K562 (cell line): ENCODE results near the gene ZNF148. TPM values are rescaled to one million over a fixed set of nuclear protein-coding genes. Genes with fewer than 3 reads are reported as not detected.

Experiments
- ATAC-seq: fragments of 200-7000 bp; cut with Tn5 transposase; 3 replicates; pipeline ENCODE4 v1.9.1; 2020; ENCODE audit warnings: moderate library complexity
- BruUV-seq: library from RNA; stranded (reverse); fragments of 400-500 nt; replicated peaks from 2 replicates; lab custom pipeline; 2021; lab: Mats Ljungman, UMichigan
- CTCF ChIA-PET: fragments of 300-600 bp; formaldehyde crosslinking; extraction: SDS; loops from one replicate; lab custom pipeline; 2021; ENCODE audit warnings: low intra/inter-chr PET ratio; lab: Yijun Ruan, JAX
- POLR2A ChIA-PET: fragments of 300-600, 350-650 bp; sonication (Branson Sonifier 250); formaldehyde crosslinking; extraction: SDS; loops from one replicate; lab custom pipeline; 2021; ENCODE audit warnings: antibody characterized with exemption, inconsistent platforms; lab: Yijun Ruan, JAX
- DNase-seq, 4 experiments: peaks; one replicate each; pipeline versions ENCODE4 v3.0.0 to v3.0.0-alpha.2; 2011 to 2018; ENCODE audit warnings: low spot score in 3 of 4, mixed read lengths in 3 of 4; ENCODE audit errors: extremely low read depth in 1 of 4
- FAIRE-seq: peaks from 2 replicates; lab custom pipeline; 2011; peaks lifted over from hg19 to GRCh38; lab: Jason Lieb, UNC
- H2AFZ ChIP-seq: 2 replicates; pipeline ENCODE4 v1.6.0; 2011; ENCODE audit warnings: low read depth, low read length, control low read depth, inconsistent platforms
- H3K27ac ChIP-seq: fragments of 200-600 bp; 3 replicates; pipeline ENCODE4 v1.8.0; 2011; ENCODE audit warnings: low read depth, mild to moderate bottlenecking, control low read depth, inconsistent platforms, low read length, moderate library complexity, mixed read lengths; ENCODE audit errors: extremely low read depth
- H3K27me3 ChIP-seq, 2 experiments: fragments of 300-600 bp in 1 of 2; 2 replicates in 1 of 2; 3 replicates in 1 of 2; pipeline versions ENCODE4 v1.6.0 to v1.8.0; 2011; ENCODE audit warnings: inconsistent platforms in 2 of 2, low read length in 2 of 2, mild to moderate bottlenecking in 1 of 2, mixed read lengths in 1 of 2, moderate library complexity in 1 of 2; ENCODE audit not compliant: control insufficient read depth in 2 of 2, insufficient read depth in 2 of 2
- H3K36me3 ChIP-seq: fragments of 300-600 bp; 3 replicates; pipeline ENCODE4 v1.8.0; 2011; ENCODE audit warnings: mild to moderate bottlenecking, low read length, inconsistent platforms; ENCODE audit not compliant: control insufficient read depth, insufficient read depth
- H3K4me1 ChIP-seq, 2 experiments: fragments of 200-600 bp in 1 of 2; replicated peaks in 1 of 2; 2 replicates in 1 of 2; 3 replicates in 1 of 2; pipeline versions ENCODE4 v1.5.1 to v1.8.0; 2011; ENCODE audit warnings: inconsistent platforms in 2 of 2, low read length in 2 of 2, mild to moderate bottlenecking in 1 of 2, mixed read lengths in 1 of 2, moderate library complexity in 1 of 2; ENCODE audit not compliant: control insufficient read depth in 2 of 2, insufficient read depth in 2 of 2
- H3K4me2 ChIP-seq: 2 replicates; pipeline ENCODE4 v1.6.1; 2011; ENCODE audit warnings: low read length, control low read depth, inconsistent platforms, mixed read lengths; ENCODE audit not compliant: insufficient read depth
- H3K4me3 ChIP-seq: fragments of 200-600 bp; sonication (generic), shearing (Covaris generic); 2 replicates; pipeline ENCODE4 v1.5.1; 2016; ENCODE audit warnings: control low read depth, inconsistent platforms
- H3K79me2 ChIP-seq: fragments of 200-600 bp; 3 replicates; pipeline ENCODE4 v1.8.0; 2011; ENCODE audit warnings: low read length, inconsistent platforms; ENCODE audit not compliant: control insufficient read depth, insufficient read depth
- H3K9ac ChIP-seq, 2 experiments: 2 replicates each; pipeline versions ENCODE4 v1.6.0 to v1.6.1; 2011; ENCODE audit warnings: low read depth in 2 of 2, low read length in 2 of 2, control low read depth in 1 of 2, inconsistent platforms in 1 of 2, mild to moderate bottlenecking in 1 of 2, mixed read lengths in 1 of 2; ENCODE audit not compliant: insufficient read depth in 1 of 2
- H3K9me1 ChIP-seq: one replicate; pipeline ENCODE4 v1.6.0; 2011; ENCODE audit warnings: inconsistent platforms, mild to moderate bottlenecking, low read length, moderate library complexity; ENCODE audit not compliant: control insufficient read depth, insufficient read depth
- H3K9me3 ChIP-seq: replicated peaks from 2 replicates; pipeline ENCODE4 v1.5.1; 2011; ENCODE audit warnings: low read depth, low read length, inconsistent platforms; ENCODE audit not compliant: control insufficient read depth, insufficient read depth
- H4K20me1 ChIP-seq: replicated peaks from 2 replicates; pipeline ENCODE4 v1.6.1; 2011; ENCODE audit warnings: low read length, inconsistent platforms, mixed read lengths; ENCODE audit not compliant: control insufficient read depth, insufficient read depth
- BCOR ChIP-seq: fragments of 450-650 bp; IDR thresholded peaks from 2 replicates; pipeline ENCODE4 v1.6.1; 2016
- CSDE1 ChIP-seq, 2 experiments: fragments of 450-650 bp; IDR thresholded peaks; 2 replicates each; pipeline ENCODE4 v1.6.1; 2016; ENCODE audit warnings: mild to moderate bottlenecking in 1 of 2
- ETV1 ChIP-seq: fragments of 450-650 bp; conservative IDR thresholded peaks from 2 replicates; pipeline ENCODE4 v1.6.1; 2016; ENCODE audit warnings: missing genetic modification characterization, control low read depth, low read depth, missing compliant biosample characterization
- FOXA3 ChIP-seq, 2 experiments: fragments of 450-650 bp in 1 of 2; sonication (generic) in 1 of 2; formaldehyde crosslinking; IDR thresholded peaks in 1 of 2; conservative IDR thresholded peaks in 1 of 2; 2 replicates each; pipeline versions ENCODE4 v1.4.0 to v1.8.0; 2020 to 2022; ENCODE audit warnings: mild to moderate bottlenecking in 2 of 2, missing genetic modification reagents in 1 of 2
- MCM5 ChIP-seq: fragments of 450-650 bp; IDR thresholded peaks from 2 replicates; pipeline ENCODE4 v1.6.1; 2016; ENCODE audit warnings: low read depth
- NBN ChIP-seq: fragments of 450-650 bp; IDR thresholded peaks from 2 replicates; pipeline ENCODE4 v1.6.1; 2016; ENCODE audit warnings: low read depth, mild to moderate bottlenecking
- NCOA1 ChIP-seq: fragments of 450-650 bp; IDR thresholded peaks from 2 replicates; pipeline ENCODE4 v1.6.1; 2016; ENCODE audit warnings: low read depth
- NFE2L1 ChIP-seq: fragments of 450-650 bp; IDR thresholded peaks from 2 replicates; pipeline ENCODE4 v1.6.1; 2016; ENCODE audit warnings: missing genetic modification characterization, low read depth, mild to moderate bottlenecking, missing compliant biosample characterization, moderate library complexity, borderline replicate concordance
- POLR2G ChIP-seq: fragments of 200-400 bp; formaldehyde crosslinking; IDR thresholded peaks from 2 replicates; pipeline ENCODE4 v1.6.1; 2017; ENCODE audit warnings: low read depth, mild to moderate bottlenecking, antibody characterized with exemption, low read length, moderate library complexity
- TARDBP ChIP-seq: fragments of 450-650 bp; IDR thresholded peaks from 2 replicates; pipeline ENCODE4 v1.6.1; 2016
- WGBS: fragments of 100-300 bp; shearing (Covaris generic); methylation state at CpG from one replicate; pipeline ENCODE4 v1.1.6; 2016; ENCODE audit warnings: low coverage, mixed read lengths; ENCODE audit not compliant: insufficient coverage; ENCODE audit errors: missing lambda C conversion rate; 5-methylcytosine and 5-hydroxymethylcytosine counted together
- in situ Hi-C: fragments of 300-500 bp; cut with MboI; formaldehyde crosslinking; loops from 4 replicates; pipeline ENCODE4 v1.15.0; 2018; ENCODE audit warnings: inconsistent platforms, mixed read lengths
- intact Hi-C: fragments of 100-400 bp; cut with micrococcal nuclease; formaldehyde crosslinking; loops from 2 replicates; pipeline ENCODE4 v1.14.2; 2022
- polyA plus RNA-seq, 8 experiments: library from polyadenylated mRNA; depleted of rRNA in 4 of 8; stranded (reverse) in 5 of 8; unstranded in 3 of 8; fragments of >200 nt; fragmentation: Nextera tagmentation in 2 of 8; fragmentation: Illumina TruSeq in 1 of 8; extraction: Ambion mirVana in 2 of 8; extraction: Trizol in 1 of 8; gene quantifications; 2 replicates each; pipeline versions ENCODE4 v1.2.1 to v1.2.3, GENCODE V29; 2011 to 2014; ENCODE audit warnings: inconsistent platforms in 1 of 8, missing spikeins in 1 of 8
- total RNA-seq, 7 experiments: library from RNA; depleted of rRNA in 6 of 7; stranded (reverse); fragments of >200 nt in 6 of 7; fragmentation: Illumina TruSeq in 2 of 7; extraction: Trizol in 2 of 7; gene quantifications; 2 replicates each; pipeline versions ENCODE4 v1.2.1 to v1.2.3, GENCODE V29; 2011 to 2021; ENCODE audit warnings: low replicate concordance in 1 of 7
- TF ChIP-seq, protein P1 (sequence below): fragments of 450-650 bp; formaldehyde crosslinking; IDR thresholded peaks from 2 replicates; pipeline ENCODE4 v1.4.0; 2020; ENCODE audit warnings: mild to moderate bottlenecking, mixed read lengths

Gene ZNF148
- total and polyA plus RNA-seq, 9 of the 15 experiments (the other 6 are each of a cell fraction or from before 2014, with no cell fraction given), result 2.7 to 15.1 (median 8.3) TPM

DNA sequence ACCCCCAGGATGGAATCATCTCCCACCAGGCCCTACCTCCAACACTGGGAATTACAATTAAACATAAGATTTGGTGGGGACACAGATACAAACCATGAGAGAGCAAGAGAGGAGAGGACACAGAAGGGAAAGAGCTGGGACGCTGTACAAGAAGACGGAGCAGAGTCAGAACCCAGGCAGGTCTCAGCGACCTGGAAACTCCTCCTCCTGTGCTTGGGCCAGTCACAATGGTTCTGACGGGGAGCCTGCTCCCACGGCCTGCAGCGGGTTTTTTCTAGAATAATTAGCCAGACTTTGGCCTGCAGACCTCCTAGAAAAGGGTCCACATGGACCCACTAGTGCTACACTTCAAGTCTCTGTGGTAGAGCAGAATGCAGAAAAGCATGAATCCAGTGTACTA lies 168.2 kb downstream of the ZNF148 start:
- WGBS, result 0% methylated on average over 5 of the region's 6 CpGs
- ChIA-PET CTCF (no interaction called here), POLR2A (no interaction called here)
- Histone ChIP-seq H3K27ac (no peak overlapping the region), H3K4me1 (no peaks in the 10 kb centered on the region; a peak in 1 of 5 replicates), H2AFZ (no peak overlapping the region), H3K9me3 (no peaks in the 10 kb centered on the region), H3K4me3 (no peak overlapping the region), H4K20me1 (no peaks in the 10 kb centered on the region), H3K27me3 (no peaks in the 10 kb centered on the region), H3K9me1 (no peaks in the 10 kb centered on the region), H3K36me3 (no peaks in the 10 kb centered on the region), H3K79me2 (no peaks in the 10 kb centered on the region), H3K9ac (no peak overlapping the region), H3K4me2 (no peak overlapping the region)
- in situ Hi-C loops (no loop called here), intact Hi-C loops (no loop called here)
- TF ChIP-seq, protein P1, sequence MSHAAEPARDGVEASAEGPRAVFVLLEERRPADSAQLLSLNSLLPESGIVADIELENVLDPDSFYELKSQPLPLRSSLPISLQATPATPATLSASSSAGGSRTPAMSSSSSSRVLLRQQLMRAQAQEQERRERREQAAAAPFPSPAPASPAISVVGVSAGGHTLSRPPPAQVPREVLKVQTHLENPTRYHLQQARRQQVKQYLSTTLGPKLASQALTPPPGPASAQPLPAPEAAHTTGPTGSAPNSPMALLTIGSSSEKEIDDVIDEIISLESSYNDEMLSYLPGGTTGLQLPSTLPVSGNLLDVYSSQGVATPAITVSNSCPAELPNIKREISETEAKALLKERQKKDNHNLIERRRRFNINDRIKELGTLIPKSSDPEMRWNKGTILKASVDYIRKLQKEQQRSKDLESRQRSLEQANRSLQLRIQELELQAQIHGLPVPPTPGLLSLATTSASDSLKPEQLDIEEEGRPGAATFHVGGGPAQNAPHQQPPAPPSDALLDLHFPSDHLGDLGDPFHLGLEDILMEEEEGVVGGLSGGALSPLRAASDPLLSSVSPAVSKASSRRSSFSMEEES (CRISPR knock-in tag), result no peak
- no peak for TF ChIP-seq TARDBP
- TF ChIP-seq POLR2G, result no peak
- TF ChIP-seq NBN, result no peak
- no peak for TF ChIP-seq BCOR
- no TSS peak for BruUV-seq
- FAIRE-seq (no peak), ATAC-seq (no peak), DNase-seq (no peak)

GRCh38 chr3:125203731-125204130 lies 171.4 kb downstream of the ZNF148 start:
- H3K9me3 ChIP-seq, result no peaks in the 10 kb centered on the region
- FAIRE-seq (no peak), DNase-seq (no peak), ATAC-seq (no peak)
- no peaks in the 10 kb centered on the region for H3K36me3 ChIP-seq
- no peaks in the 10 kb centered on the region for H3K27me3 ChIP-seq
- CTCF ChIA-PET, result no interaction called here
- no peaks in the 10 kb centered on the region for H3K79me2 ChIP-seq
- no peak overlapping the region for H3K27ac ChIP-seq
- TF ChIP-seq ETV1 (tag) (no peak), FOXA3 (CRISPR knock-in tag; conservative IDR thresholded peaks at IDR 0.05 in 1 of 2, IDR thresholded peaks at IDR 0.05 in 1 of 2) (no peak), MCM5 (no peak), CSDE1 (IDR thresholded peaks at IDR 0.05) (no peak), NFE2L1 (tag) (no peak), NCOA1 (no peak)
- H3K9ac ChIP-seq, result no peak overlapping the region
- in situ Hi-C loops, result no loop called here
- H3K4me3 ChIP-seq, result no peak overlapping the region
- BruUV-seq, result no TSS peak
- H3K4me2 ChIP-seq, result no peak overlapping the region
- intact Hi-C loops, result no loop called here
- H3K9me1 ChIP-seq, result no peaks in the 10 kb centered on the region
- no peak overlapping the region for H2AFZ ChIP-seq
- no peaks in the 10 kb centered on the region; a peak in 1 of 5 replicates for H3K4me1 ChIP-seq
- no peaks in the 10 kb centered on the region for H4K20me1 ChIP-seq
- POLR2A ChIA-PET, result no interaction called here
